Measurements from ENCODE around the gene ZMYND8. TPM values are rescaled to one million over a fixed set of nuclear protein-coding genes. Genes with fewer than 3 reads are reported as not detected.

Gene ZMYND8
- total RNA-seq, 1 experiment from 2014 or later: 29.0 TPM

DNA sequence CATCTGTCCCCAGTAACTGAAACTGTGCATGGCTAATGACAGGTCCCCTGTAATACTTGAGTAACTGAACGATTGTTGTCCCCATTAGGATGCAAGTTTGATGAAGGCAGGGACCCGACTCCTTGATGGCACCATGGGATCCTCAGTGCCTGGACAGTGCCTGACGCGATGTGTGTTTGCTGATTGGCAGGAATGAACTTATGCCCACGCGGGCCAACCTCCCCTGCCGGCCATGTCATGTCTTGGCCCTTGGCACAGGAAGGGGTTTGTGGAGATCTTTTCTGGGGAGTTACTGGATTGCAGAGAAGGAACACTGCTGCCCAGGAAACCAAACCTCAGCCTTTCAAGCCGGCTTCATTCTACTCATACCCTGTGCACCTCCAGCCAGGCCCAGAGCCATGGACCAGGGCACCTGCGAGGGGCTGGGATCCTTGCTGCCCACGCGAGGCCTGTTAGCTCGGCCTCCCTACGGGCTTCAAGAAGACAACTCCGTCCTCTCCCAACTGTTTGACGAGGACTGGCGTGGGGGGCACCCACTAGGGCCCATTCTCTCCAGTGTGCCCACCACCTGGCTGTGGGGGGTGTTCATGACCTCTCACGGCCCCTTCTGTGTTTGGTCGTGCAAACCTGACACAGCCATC, 147.8 kb downstream of the ZMYND8 start:
- Histone ChIP-seq H4K20me1 (ENCODE audit: insufficient read depth) (no peaks in the 10 kb centered on the region), H3K9me2 (ENCODE audit: insufficient read depth) (no peaks in the 10 kb centered on the region), H3K4me2 (ENCODE audit: low read length) (no peak overlapping the region), H3K4me3 (replicated peaks in 1 of 2; ENCODE audit: low read depth in 1 of 2, low read length in 2 of 2) (no peak overlapping the region), H3K9ac (ENCODE audit: low read length) (no peak overlapping the region), H3K9me3 (ENCODE audit: control insufficient read depth in 1 of 2, insufficient read depth in 1 of 2, low read depth in 1 of 2, low read length in 2 of 2) (no peaks in the 10 kb centered on the region), H2AFZ (ENCODE audit: low read depth, low read length, poor library complexity, severe bottlenecking) (no peak overlapping the region), H3K27me3 (ENCODE audit: insufficient read depth, low read length) (no peaks in the 10 kb centered on the region), H3K27ac (ENCODE audit: low read depth, low read length) (no peak overlapping the region), H3K79me2 (ENCODE audit: insufficient read depth, low read length) (no peaks in the 10 kb centered on the region), H3K4me1 (ENCODE audit: control insufficient read depth in 1 of 2, insufficient read depth in 2 of 2, low read length in 2 of 2) (peaks cover 38% of the 10 kb centered on the region in 2 experiments), H3K36me3 (ENCODE audit: control insufficient read depth in 1 of 2, insufficient read depth in 2 of 2, low read length in 2 of 2) (peaks cover 18 to 32% of the 10 kb centered on the region in 2 experiments)
- intact Hi-C loops (cut with micrococcal nuclease): loop anchor here (10.0 kb wide), 1 partner anchor 296 kb away; the partner anchor contains the start of gene NCOA3
- ATAC-seq (no peak), DNase-seq (ENCODE audit: low read depth, low spot score) (no peak)
- TF ChIP-seq, protein P1, sequence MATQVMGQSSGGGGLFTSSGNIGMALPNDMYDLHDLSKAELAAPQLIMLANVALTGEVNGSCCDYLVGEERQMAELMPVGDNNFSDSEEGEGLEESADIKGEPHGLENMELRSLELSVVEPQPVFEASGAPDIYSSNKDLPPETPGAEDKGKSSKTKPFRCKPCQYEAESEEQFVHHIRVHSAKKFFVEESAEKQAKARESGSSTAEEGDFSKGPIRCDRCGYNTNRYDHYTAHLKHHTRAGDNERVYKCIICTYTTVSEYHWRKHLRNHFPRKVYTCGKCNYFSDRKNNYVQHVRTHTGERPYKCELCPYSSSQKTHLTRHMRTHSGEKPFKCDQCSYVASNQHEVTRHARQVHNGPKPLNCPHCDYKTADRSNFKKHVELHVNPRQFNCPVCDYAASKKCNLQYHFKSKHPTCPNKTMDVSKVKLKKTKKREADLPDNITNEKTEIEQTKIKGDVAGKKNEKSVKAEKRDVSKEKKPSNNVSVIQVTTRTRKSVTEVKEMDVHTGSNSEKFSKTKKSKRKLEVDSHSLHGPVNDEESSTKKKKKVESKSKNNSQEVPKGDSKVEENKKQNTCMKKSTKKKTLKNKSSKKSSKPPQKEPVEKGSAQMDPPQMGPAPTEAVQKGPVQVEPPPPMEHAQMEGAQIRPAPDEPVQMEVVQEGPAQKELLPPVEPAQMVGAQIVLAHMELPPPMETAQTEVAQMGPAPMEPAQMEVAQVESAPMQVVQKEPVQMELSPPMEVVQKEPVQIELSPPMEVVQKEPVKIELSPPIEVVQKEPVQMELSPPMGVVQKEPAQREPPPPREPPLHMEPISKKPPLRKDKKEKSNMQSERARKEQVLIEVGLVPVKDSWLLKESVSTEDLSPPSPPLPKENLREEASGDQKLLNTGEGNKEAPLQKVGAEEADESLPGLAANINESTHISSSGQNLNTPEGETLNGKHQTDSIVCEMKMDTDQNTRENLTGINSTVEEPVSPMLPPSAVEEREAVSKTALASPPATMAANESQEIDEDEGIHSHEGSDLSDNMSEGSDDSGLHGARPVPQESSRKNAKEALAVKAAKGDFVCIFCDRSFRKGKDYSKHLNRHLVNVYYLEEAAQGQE (IDR thresholded peaks at IDR 0.05; ENCODE audit: low read depth): no peak
- no peak for TF ChIP-seq YY1 (IDR thresholded peaks at IDR 0.05; ENCODE audit: extremely low read depth, insufficient replicate concordance, low read depth, low read length)
- ChIA-PET POLR2A (no interaction called here), CTCF (interaction anchor here (1.2 to 5.2 kb wide), 2 partner anchors 175 kb away, joined by 3 to 75 read pairs; no protein-coding TSS in a partner anchor), RAD21 (ENCODE audit: low non-redundant PET in 1 of 2, low total read pairs in 2 of 2, uncharacterized antibody in 2 of 2, unreplicated experiment in 2 of 2) (no interaction called here)
- BruUV-seq (replicated peaks): no TSS peak

Measured in HCT116 (cell line).